HepG2 (cell line): Measurements from ENCODE around the gene SCRN3. TPM values are rescaled to one million over a fixed set of nuclear protein-coding genes. Genes with fewer than 3 reads are reported as not detected.
A peak's percentile ranks its signal among the peaks of the same experiment; 100 is the strongest.

Source experiments
- NFYC ChIP-seq: IDR thresholded peaks from 2 replicates; pipeline ENCODE4 v1.6.1; 2016; ENCODE audit warnings: missing genetic modification reagents, missing compliant biosample characterization
- RAD21 ChIP-seq: fragments of 450-650 bp; formaldehyde crosslinking; IDR thresholded peaks from 2 replicates; pipeline ENCODE4 v1.5.0; 2020; ENCODE audit warnings: mild to moderate bottlenecking
- SALL2 ChIP-seq: sonication (generic); formaldehyde crosslinking; IDR thresholded peaks from 2 replicates; pipeline ENCODE4 v1.8.1; 2023; ENCODE audit warnings: mild to moderate bottlenecking, missing genetic modification reagents, inconsistent platforms
- SIN3A ChIP-seq: IDR thresholded peaks from 2 replicates; pipeline ENCODE4 v1.6.1; 2011; ENCODE audit warnings: low read depth, mild to moderate bottlenecking, control low read depth, low read length, borderline replicate concordance
- XBP1 ChIP-seq: sonication (generic); formaldehyde crosslinking; IDR thresholded peaks from 2 replicates; pipeline ENCODE4 v1.5.0; 2020; ENCODE audit warnings: missing genetic modification reagents
- ZNF3 ChIP-seq: IDR thresholded peaks from 2 replicates; pipeline ENCODE4 v1.7.0; 2017; ENCODE audit warnings: inconsistent platforms
- ZNF329 ChIP-seq: sonication (generic); formaldehyde crosslinking; IDR thresholded peaks from 2 replicates; pipeline ENCODE4 v1.9.0; 2021; ENCODE audit warnings: low read depth, mild to moderate bottlenecking, missing genetic modification reagents
- ZNF33A ChIP-seq: sonication (generic); formaldehyde crosslinking; IDR thresholded peaks from 2 replicates; pipeline ENCODE4 v1.5.1; 2020; ENCODE audit warnings: missing genetic modification reagents, mild to moderate bottlenecking, moderate library complexity, borderline replicate concordance
- ZNF720 ChIP-seq: sonication (generic); formaldehyde crosslinking; IDR thresholded peaks from 2 replicates; pipeline ENCODE4 v1.4.0; 2020; ENCODE audit warnings: missing genetic modification reagents
- ZSCAN29 ChIP-seq: sonication (generic); formaldehyde crosslinking; conservative IDR thresholded peaks from 2 replicates; pipeline ENCODE4 v1.4.0; 2020; ENCODE audit warnings: mild to moderate bottlenecking, missing genetic modification reagents
- ZSCAN5A ChIP-seq: sonication (generic); formaldehyde crosslinking; IDR thresholded peaks from 2 replicates; pipeline ENCODE4 v1.8.0; 2022; ENCODE audit warnings: mild to moderate bottlenecking, missing genetic modification reagents, borderline replicate concordance
- polyA plus RNA-seq, 8 experiments: library from polyadenylated mRNA; depleted of rRNA in 3 of 8; stranded (reverse) in 7 of 8; unstranded in 1 of 8; fragments of >200 nt; fragmentation: Illumina TruSeq in 4 of 8; extraction: Trizol in 4 of 8; gene quantifications; 2 replicates each; pipeline versions ENCODE4 v1.2.1 to v1.2.3, GENCODE V29; 2011 to 2016; ENCODE audit warnings: low read depth in 4 of 8, missing spikeins in 1 of 8, mixed read lengths in 1 of 8; ENCODE audit not compliant: insufficient read depth in 1 of 8
- total RNA-seq, 5 experiments: library from RNA; depleted of rRNA; stranded (reverse); fragments of >200 nt; fragmentation: Illumina TruSeq; extraction: Trizol; gene quantifications; 2 replicates each; pipeline ENCODE4 v1.2.3, GENCODE V29; 2016; ENCODE audit warnings: low read depth in 1 of 5
- TF ChIP-seq, protein P1 (sequence below): sonication (generic); formaldehyde crosslinking; IDR thresholded peaks from 2 replicates; pipeline ENCODE4 v1.5.1; 2020; ENCODE audit warnings: missing genetic modification reagents, mild to moderate bottlenecking, borderline replicate concordance
- TF ChIP-seq, protein P2 (sequence below): sonication (generic); formaldehyde crosslinking; IDR thresholded peaks from 2 replicates; pipeline ENCODE4 v1.5.1; 2020; ENCODE audit warnings: mild to moderate bottlenecking, missing genetic modification reagents
- TF ChIP-seq, protein P3 (sequence below): sonication (generic); formaldehyde crosslinking; IDR thresholded peaks from one replicate; pipeline ENCODE4 v1.5.1; 2020; ENCODE audit warnings: mild to moderate bottlenecking, missing genetic modification reagents; ENCODE audit errors: not compliant biosample characterization

The SCRN3 gene
- total and polyA plus RNA-seq, 2 of the 13 experiments (the other 11 are each of a cell fraction or from before 2014, with no cell fraction given), result 6.6 to 11.3 TPM

- TF ChIP-seq ZSCAN5A (no peak), ZSCAN29 (CRISPR knock-in tag) (no peak), ZNF3 (CRISPR knock-in tag) (0 out of 2 replicates have a peak, but pooled peaks have one; percentile 9), SIN3A (peak; percentile 96), SALL2 (CRISPR knock-in tag) (peak; percentile 86), RAD21 (no peak), XBP1 (CRISPR knock-in tag) (0 out of 2 replicates have a peak, but pooled peaks have one; percentile 43), ZNF33A (CRISPR knock-in tag) (no peak), NFYC (CRISPR knock-in tag) (0 out of 2 replicates have a peak, but pooled peaks have one; percentile 45), ZNF720 (no peak), ZNF329 (CRISPR knock-in tag) (no peak)
- TF ChIP-seq, protein P1, sequence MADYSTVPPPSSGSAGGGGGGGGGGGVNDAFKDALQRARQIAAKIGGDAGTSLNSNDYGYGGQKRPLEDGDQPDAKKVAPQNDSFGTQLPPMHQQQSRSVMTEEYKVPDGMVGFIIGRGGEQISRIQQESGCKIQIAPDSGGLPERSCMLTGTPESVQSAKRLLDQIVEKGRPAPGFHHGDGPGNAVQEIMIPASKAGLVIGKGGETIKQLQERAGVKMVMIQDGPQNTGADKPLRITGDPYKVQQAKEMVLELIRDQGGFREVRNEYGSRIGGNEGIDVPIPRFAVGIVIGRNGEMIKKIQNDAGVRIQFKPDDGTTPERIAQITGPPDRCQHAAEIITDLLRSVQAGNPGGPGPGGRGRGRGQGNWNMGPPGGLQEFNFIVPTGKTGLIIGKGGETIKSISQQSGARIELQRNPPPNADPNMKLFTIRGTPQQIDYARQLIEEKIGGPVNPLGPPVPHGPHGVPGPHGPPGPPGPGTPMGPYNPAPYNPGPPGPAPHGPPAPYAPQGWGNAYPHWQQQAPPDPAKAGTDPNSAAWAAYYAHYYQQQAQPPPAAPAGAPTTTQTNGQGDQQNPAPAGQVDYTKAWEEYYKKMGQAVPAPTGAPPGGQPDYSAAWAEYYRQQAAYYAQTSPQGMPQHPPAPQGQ (CRISPR knock-in tag), result no peak
- TF ChIP-seq, protein P2, sequence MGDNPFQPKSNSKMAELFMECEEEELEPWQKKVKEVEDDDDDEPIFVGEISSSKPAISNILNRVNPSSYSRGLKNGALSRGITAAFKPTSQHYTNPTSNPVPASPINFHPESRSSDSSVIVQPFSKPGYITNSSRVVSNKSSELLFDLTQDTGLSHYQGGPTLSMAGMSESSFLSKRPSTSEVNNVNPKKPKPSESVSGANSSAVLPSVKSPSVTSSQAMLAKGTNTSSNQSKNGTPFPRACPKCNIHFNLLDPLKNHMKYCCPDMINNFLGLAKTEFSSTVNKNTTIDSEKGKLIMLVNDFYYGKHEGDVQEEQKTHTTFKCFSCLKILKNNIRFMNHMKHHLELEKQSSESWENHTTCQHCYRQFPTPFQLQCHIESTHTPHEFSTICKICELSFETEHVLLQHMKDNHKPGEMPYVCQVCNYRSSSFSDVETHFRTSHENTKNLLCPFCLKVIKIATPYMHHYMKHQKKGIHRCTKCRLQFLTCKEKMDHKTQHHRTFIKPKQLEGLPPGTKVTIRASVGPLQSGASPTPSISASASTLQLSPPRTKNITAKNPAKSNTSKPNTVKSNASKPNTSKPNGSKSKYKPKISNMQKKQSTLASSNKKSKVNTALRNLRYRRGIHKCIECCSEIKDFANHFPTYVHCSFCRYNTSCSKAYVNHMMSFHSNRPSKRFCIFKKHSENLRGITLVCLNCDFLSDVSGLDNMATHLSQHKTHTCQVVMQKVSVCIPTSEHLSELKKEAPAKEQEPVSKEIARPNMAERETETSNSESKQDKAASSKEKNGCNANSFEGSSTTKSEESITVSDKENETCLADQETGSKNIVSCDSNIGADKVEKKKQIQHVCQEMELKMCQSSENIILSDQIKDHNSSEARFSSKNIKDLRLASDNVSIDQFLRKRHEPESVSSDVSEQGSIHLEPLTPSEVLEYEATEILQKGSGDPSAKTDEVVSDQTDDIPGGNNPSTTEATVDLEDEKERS (CRISPR knock-in tag), result no peak; the same call in 1 of the 2 replicates
- TF ChIP-seq, protein P3, sequence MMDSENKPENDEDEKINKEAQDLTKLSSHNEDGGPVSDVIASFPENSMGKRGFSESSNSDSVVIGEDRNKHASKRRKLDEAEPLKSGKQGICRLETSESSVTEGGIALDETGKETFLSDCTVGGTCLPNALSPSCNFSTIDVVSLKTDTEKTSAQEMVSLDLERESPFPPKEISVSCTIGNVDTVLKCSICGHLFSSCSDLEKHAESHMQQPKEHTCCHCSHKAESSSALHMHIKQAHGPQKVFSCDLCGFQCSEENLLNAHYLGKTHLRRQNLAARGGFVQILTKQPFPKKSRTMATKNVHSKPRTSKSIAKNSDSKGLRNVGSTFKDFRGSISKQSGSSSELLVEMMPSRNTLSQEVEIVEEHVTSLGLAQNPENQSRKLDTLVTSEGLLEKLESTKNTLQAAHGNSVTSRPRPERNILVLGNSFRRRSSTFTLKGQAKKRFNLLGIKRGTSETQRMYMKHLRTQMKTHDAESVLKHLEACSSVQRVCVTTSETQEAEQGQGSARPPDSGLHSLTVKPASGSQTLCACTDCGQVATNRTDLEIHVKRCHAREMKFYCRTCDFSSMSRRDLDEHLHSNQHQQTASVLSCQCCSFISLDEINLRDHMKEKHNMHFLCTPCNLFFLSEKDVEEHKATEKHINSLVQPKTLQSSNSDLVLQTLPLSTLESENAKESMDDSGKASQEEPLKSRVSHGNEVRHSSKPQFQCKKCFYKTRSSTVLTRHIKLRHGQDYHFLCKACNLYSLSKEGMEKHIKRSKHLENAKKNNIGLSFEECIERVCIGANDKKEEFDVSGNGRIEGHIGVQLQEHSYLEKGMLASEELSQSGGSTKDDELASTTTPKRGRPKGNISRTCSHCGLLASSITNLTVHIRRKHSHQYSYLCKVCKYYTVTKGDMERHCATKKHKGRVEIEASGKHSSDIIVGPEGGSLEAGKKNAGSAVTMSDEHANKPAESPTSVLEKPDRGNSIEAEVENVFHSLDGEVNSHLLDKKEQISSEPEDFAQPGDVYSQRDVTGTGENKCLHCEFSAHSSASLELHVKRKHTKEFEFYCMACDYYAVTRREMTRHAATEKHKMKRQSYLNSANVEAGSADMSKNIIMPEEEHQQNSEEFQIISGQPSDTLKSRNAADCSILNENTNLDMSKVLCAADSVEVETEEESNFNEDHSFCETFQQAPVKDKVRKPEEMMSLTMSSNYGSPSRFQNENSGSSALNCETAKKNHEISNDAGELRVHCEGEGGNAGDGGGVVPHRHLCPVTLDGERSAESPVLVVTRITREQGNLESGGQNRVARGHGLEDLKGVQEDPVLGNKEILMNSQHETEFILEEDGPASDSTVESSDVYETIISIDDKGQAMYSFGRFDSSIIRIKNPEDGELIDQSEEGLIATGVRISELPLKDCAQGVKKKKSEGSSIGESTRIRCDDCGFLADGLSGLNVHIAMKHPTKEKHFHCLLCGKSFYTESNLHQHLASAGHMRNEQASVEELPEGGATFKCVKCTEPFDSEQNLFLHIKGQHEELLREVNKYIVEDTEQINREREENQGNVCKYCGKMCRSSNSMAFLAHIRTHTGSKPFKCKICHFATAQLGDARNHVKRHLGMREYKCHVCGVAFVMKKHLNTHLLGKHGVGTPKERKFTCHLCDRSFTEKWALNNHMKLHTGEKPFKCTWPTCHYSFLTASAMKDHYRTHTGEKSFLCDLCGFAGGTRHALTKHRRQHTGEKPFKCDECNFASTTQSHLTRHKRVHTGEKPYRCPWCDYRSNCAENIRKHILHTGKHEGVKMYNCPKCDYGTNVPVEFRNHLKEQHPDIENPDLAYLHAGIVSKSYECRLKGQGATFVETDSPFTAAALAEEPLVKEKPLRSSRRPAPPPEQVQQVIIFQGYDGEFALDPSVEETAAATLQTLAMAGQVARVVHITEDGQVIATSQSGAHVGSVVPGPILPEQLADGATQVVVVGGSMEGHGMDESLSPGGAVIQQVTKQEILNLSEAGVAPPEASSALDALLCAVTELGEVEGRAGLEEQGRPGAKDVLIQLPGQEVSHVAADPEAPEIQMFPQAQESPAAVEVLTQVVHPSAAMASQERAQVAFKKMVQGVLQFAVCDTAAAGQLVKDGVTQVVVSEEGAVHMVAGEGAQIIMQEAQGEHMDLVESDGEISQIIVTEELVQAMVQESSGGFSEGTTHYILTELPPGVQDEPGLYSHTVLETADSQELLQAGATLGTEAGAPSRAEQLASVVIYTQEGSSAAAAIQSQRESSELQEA (CRISPR knock-in tag), result peak; percentile 60
Measured at GRCh38 chr2:174395284-174395968, at the start of gene SCRN3 (continued).
